WTC11 (cell line): ENCODE results near the gene ARID2.

Source experiments
- EMX1 ChIP-seq: fragments of 250-450 bp; sonication (Bioruptor Pico); IDR thresholded peaks from 2 replicates; pipeline ENCODE4 v1.8.0; 2021; ENCODE audit warnings: mild to moderate bottlenecking
- NR2C2 ChIP-seq: sonication (generic); formaldehyde crosslinking; IDR thresholded peaks from 2 replicates; pipeline ENCODE4 v1.8.0; 2022; ENCODE audit warnings: mild to moderate bottlenecking, missing genetic modification reagents
- TCF7 ChIP-seq: sonication (generic); formaldehyde crosslinking; IDR thresholded peaks from 2 replicates; pipeline ENCODE4 v1.8.0; 2022; ENCODE audit warnings: mild to moderate bottlenecking, low read depth, missing genetic modification reagents, moderate library complexity
- ZNF263 ChIP-seq: sonication (generic); formaldehyde crosslinking; IDR thresholded peaks from 2 replicates; pipeline ENCODE4 v1.8.1; 2022; ENCODE audit warnings: low read depth, mild to moderate bottlenecking, moderate library complexity, missing genetic modification reagents
- TF ChIP-seq, protein P1 (sequence below): fragments of 200-600 bp; IDR thresholded peaks from 2 replicates; pipeline ENCODE4 v1.8.0; 2022; ENCODE audit warnings: antibody characterized with exemption
- TF ChIP-seq, protein P2 (sequence below): sonication (generic); formaldehyde crosslinking; IDR thresholded peaks from 2 replicates; pipeline ENCODE4 v1.8.0; 2022; ENCODE audit warnings: mild to moderate bottlenecking, missing genetic modification reagents
- TF ChIP-seq, protein P3 (sequence below): sonication (generic); formaldehyde crosslinking; IDR thresholded peaks from 2 replicates; pipeline ENCODE4 v1.8.1; 2023; ENCODE audit warnings: mild to moderate bottlenecking, moderate library complexity, missing genetic modification reagents
- TF ChIP-seq, protein P4 (sequence below): sonication (generic); formaldehyde crosslinking; IDR thresholded peaks from 2 replicates; pipeline ENCODE4 v1.8.0; 2022; ENCODE audit warnings: mild to moderate bottlenecking, missing genetic modification reagents
- TF ChIP-seq, protein P5 (sequence below): sonication (generic); formaldehyde crosslinking; IDR thresholded peaks from 2 replicates; pipeline ENCODE4 v1.8.0; 2022; ENCODE audit warnings: mild to moderate bottlenecking, missing genetic modification reagents
- TF ChIP-seq, protein P6 (sequence below): sonication (generic); formaldehyde crosslinking; IDR thresholded peaks from 2 replicates; pipeline ENCODE4 v1.8.1; 2023; ENCODE audit warnings: mild to moderate bottlenecking, missing genetic modification reagents

DNA sequence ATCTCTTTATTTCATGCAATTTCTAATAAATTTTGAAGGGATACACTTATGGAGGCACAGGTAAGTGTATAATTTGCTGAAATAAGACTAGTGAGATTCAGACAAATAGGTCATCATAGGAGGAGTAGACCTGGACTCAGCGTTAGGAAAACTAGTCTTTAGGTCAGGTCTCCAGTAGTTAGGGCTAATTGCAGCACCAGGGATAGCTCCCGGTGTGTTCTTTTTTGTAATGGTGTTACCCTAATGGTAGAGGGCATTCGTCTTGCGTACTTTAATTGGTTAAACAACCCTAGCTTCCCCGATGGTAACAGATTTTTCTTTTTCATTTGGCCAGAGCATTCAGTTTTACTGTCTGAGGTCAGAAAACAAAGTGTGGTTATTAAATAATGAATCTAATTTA, 64.9 kb downstream of the ARID2 start:
- TF ChIP-seq, protein P1, sequence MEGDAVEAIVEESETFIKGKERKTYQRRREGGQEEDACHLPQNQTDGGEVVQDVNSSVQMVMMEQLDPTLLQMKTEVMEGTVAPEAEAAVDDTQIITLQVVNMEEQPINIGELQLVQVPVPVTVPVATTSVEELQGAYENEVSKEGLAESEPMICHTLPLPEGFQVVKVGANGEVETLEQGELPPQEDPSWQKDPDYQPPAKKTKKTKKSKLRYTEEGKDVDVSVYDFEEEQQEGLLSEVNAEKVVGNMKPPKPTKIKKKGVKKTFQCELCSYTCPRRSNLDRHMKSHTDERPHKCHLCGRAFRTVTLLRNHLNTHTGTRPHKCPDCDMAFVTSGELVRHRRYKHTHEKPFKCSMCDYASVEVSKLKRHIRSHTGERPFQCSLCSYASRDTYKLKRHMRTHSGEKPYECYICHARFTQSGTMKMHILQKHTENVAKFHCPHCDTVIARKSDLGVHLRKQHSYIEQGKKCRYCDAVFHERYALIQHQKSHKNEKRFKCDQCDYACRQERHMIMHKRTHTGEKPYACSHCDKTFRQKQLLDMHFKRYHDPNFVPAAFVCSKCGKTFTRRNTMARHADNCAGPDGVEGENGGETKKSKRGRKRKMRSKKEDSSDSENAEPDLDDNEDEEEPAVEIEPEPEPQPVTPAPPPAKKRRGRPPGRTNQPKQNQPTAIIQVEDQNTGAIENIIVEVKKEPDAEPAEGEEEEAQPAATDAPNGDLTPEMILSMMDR = no peak
- TF ChIP-seq NR2C2 (CRISPR knock-in tag) = no peak
- TF ChIP-seq, protein P2, sequence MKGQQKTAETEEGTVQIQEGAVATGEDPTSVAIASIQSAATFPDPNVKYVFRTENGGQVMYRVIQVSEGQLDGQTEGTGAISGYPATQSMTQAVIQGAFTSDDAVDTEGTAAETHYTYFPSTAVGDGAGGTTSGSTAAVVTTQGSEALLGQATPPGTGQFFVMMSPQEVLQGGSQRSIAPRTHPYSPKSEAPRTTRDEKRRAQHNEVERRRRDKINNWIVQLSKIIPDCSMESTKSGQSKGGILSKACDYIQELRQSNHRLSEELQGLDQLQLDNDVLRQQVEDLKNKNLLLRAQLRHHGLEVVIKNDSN (CRISPR knock-in tag) = no peak
- TF ChIP-seq TCF7 (CRISPR knock-in tag) = no peak
- TF ChIP-seq, protein P3, sequence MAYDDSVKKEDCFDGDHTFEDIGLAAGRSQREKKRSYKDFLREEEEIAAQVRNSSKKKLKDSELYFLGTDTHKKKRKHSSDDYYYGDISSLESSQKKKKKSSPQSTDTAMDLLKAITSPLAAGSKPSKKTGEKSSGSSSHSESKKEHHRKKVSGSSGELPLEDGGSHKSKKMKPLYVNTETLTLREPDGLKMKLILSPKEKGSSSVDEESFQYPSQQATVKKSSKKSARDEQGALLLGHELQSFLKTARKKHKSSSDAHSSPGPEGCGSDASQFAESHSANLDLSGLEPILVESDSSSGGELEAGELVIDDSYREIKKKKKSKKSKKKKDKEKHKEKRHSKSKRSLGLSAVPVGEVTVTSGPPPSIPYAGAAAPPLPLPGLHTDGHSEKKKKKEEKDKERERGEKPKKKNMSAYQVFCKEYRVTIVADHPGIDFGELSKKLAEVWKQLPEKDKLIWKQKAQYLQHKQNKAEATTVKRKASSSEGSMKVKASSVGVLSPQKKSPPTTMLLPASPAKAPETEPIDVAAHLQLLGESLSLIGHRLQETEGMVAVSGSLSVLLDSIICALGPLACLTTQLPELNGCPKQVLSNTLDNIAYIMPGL = no peak
- TF ChIP-seq, protein P4, sequence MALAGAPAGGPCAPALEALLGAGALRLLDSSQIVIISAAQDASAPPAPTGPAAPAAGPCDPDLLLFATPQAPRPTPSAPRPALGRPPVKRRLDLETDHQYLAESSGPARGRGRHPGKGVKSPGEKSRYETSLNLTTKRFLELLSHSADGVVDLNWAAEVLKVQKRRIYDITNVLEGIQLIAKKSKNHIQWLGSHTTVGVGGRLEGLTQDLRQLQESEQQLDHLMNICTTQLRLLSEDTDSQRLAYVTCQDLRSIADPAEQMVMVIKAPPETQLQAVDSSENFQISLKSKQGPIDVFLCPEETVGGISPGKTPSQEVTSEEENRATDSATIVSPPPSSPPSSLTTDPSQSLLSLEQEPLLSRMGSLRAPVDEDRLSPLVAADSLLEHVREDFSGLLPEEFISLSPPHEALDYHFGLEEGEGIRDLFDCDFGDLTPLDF (CRISPR knock-in tag) = no peak
- TF ChIP-seq, protein P5, sequence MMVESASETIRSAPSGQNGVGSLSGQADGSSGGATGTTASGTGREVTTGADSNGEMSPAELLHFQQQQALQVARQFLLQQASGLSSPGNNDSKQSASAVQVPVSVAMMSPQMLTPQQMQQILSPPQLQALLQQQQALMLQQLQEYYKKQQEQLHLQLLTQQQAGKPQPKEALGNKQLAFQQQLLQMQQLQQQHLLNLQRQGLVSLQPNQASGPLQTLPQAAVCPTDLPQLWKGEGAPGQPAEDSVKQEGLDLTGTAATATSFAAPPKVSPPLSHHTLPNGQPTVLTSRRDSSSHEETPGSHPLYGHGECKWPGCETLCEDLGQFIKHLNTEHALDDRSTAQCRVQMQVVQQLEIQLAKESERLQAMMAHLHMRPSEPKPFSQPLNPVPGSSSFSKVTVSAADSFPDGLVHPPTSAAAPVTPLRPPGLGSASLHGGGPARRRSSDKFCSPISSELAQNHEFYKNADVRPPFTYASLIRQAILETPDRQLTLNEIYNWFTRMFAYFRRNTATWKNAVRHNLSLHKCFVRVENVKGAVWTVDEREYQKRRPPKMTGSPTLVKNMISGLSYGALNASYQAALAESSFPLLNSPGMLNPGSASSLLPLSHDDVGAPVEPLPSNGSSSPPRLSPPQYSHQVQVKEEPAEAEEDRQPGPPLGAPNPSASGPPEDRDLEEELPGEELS = no peak
- no peak for TF ChIP-seq ZNF263 (CRISPR knock-in tag)
- TF ChIP-seq, protein P6, sequence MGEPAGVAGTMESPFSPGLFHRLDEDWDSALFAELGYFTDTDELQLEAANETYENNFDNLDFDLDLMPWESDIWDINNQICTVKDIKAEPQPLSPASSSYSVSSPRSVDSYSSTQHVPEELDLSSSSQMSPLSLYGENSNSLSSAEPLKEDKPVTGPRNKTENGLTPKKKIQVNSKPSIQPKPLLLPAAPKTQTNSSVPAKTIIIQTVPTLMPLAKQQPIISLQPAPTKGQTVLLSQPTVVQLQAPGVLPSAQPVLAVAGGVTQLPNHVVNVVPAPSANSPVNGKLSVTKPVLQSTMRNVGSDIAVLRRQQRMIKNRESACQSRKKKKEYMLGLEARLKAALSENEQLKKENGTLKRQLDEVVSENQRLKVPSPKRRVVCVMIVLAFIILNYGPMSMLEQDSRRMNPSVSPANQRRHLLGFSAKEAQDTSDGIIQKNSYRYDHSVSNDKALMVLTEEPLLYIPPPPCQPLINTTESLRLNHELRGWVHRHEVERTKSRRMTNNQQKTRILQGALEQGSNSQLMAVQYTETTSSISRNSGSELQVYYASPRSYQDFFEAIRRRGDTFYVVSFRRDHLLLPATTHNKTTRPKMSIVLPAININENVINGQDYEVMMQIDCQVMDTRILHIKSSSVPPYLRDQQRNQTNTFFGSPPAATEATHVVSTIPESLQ = no peak
- no peak for TF ChIP-seq EMX1
